ENCODE measurements around the gene FAM72D.
"Not testable (repeated sequence)": the region's sequence is repeated elsewhere in the genome, so short reads cannot be mapped to it uniquely, and the experiment has no call there.

DNA sequence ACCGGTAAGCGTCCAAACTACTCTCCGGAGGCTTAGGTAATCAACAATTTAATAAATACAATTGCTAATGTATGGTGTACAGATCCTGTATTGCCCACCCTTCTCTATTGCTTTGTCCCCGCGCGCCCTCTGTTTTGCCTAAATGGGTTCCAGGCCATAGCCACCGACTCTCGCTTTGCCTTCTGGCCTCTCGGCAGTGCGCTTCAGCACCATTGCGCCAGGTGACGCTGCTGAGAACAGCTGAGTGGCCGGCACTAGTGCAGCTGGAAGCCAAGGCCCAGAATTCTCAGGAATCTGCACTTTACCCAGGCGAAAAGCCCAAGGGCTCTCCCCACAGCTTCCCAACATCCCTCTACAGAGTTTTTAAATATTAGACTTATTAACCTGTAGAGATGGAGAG lies 61.9 kb downstream of the FAM72D start:
- not testable (repeated sequence) for TF ChIP-seq CTCF, POLR2A (IDR thresholded peaks at IDR 0.05)
